WTC11 (cell line): ENCODE results near the gene TRRAP.

ENCODE experiments used
- AR ChIP-seq: fragments of 250-450 bp; sonication (Bioruptor Pico); IDR thresholded peaks from 2 replicates; pipeline ENCODE4 v1.9.0; 2021; ENCODE audit warnings: mild to moderate bottlenecking
- CREB1 ChIP-seq: sonication (generic); formaldehyde crosslinking; IDR thresholded peaks from 2 replicates; pipeline ENCODE4 v1.8.0; 2023; ENCODE audit warnings: mild to moderate bottlenecking, missing genetic modification reagents
- CTCF ChIP-seq: fragments of 200-600 bp; IDR thresholded peaks from 2 replicates; pipeline ENCODE4 v1.8.0; 2022; ENCODE audit warnings: antibody characterized with exemption
- NFYB ChIP-seq: sonication (generic); formaldehyde crosslinking; conservative IDR thresholded peaks from 2 replicates; pipeline ENCODE4 v1.8.0; 2022; ENCODE audit warnings: low read depth, missing genetic modification reagents
- RELA ChIP-seq: sonication (generic); formaldehyde crosslinking; IDR thresholded peaks from 2 replicates; pipeline ENCODE4 v1.8.1; 2022; ENCODE audit warnings: missing genetic modification reagents, mild to moderate bottlenecking, borderline replicate concordance
- TEAD4 ChIP-seq: sonication (generic); formaldehyde crosslinking; IDR thresholded peaks from 2 replicates; pipeline ENCODE4 v1.8.0; 2022; ENCODE audit warnings: mild to moderate bottlenecking, missing genetic modification reagents
- ZNF263 ChIP-seq: sonication (generic); formaldehyde crosslinking; IDR thresholded peaks from 2 replicates; pipeline ENCODE4 v1.8.1; 2022; ENCODE audit warnings: low read depth, mild to moderate bottlenecking, moderate library complexity, missing genetic modification reagents
- ZNF416 ChIP-seq: fragments of 250-450 bp; sonication (Bioruptor Pico); IDR thresholded peaks from 2 replicates; pipeline ENCODE4 v1.9.0; 2021; ENCODE audit warnings: mild to moderate bottlenecking, inconsistent platforms
- TF ChIP-seq, protein P1 (sequence below): sonication (generic); formaldehyde crosslinking; IDR thresholded peaks from 2 replicates; pipeline ENCODE4 v1.8.0; 2022; ENCODE audit warnings: mild to moderate bottlenecking, missing genetic modification reagents
- TF ChIP-seq, protein P2 (sequence below): fragments of 250-450 bp; sonication (Bioruptor Pico); IDR thresholded peaks from 2 replicates; pipeline ENCODE4 v1.8.0; 2021; ENCODE audit warnings: mild to moderate bottlenecking

DNA sequence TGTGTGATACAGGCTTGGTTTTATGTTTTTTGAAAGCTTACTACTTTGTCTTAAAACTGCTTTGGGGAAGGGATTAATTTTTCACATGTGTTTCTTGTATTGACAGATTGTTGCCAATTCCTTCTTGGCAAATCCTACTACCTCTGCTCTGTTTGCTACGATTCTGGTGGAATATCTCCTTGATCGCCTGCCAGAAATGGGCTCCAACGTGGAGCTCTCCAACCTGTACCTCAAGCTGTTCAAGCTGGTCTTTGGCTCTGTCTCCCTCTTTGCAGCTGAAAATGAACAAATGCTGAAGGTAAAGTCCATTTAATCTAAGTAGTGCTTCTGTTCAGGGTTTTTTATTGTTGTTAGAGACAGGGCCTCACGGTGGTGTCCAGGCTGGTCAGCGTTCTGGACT lies 33.6 kb downstream of the TRRAP start:
- TF ChIP-seq CTCF = no peak
- no peak for TF ChIP-seq AR (CRISPR knock-in tag)
- TF ChIP-seq NFYB (CRISPR knock-in tag) = no peak
- no peak for TF ChIP-seq ZNF263 (CRISPR knock-in tag)
- TF ChIP-seq RELA (CRISPR knock-in tag) = no peak
- no peak for TF ChIP-seq CREB1 (CRISPR knock-in tag)
- TF ChIP-seq TEAD4 = no peak
- TF ChIP-seq, protein P1, sequence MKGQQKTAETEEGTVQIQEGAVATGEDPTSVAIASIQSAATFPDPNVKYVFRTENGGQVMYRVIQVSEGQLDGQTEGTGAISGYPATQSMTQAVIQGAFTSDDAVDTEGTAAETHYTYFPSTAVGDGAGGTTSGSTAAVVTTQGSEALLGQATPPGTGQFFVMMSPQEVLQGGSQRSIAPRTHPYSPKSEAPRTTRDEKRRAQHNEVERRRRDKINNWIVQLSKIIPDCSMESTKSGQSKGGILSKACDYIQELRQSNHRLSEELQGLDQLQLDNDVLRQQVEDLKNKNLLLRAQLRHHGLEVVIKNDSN (CRISPR knock-in tag) = no peak
- TF ChIP-seq, protein P2, sequence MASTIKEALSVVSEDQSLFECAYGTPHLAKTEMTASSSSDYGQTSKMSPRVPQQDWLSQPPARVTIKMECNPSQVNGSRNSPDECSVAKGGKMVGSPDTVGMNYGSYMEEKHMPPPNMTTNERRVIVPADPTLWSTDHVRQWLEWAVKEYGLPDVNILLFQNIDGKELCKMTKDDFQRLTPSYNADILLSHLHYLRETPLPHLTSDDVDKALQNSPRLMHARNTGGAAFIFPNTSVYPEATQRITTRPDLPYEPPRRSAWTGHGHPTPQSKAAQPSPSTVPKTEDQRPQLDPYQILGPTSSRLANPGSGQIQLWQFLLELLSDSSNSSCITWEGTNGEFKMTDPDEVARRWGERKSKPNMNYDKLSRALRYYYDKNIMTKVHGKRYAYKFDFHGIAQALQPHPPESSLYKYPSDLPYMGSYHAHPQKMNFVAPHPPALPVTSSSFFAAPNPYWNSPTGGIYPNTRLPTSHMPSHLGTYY (CRISPR knock-in tag) = no peak
- no peak for TF ChIP-seq ZNF416 (CRISPR knock-in tag)
